HG02678 (cell line): ENCODE measurements around the gene GAS2L3.
"Not testable (repeated sequence)": the region's sequence is repeated elsewhere in the genome, so short reads cannot be mapped to it uniquely, and the experiment has no call there.

Experiments used
- ATAC-seq: cut with Tn5 transposase; IDR thresholded peaks from one replicate; pipeline ENCODE4 v1.9.1; 2021; ENCODE audit warnings: mild to moderate bottlenecking, moderate library complexity; ENCODE audit not compliant: unreplicated experiment

The GAS2L3 gene

GRCh38 chr12:100574187-100575074 is 947 bp downstream of the GAS2L3 start:
- no peak for ATAC-seq

GRCh38 chr12:100576331-100577036 is 3.0 kb downstream of the GAS2L3 start:
- no peak for ATAC-seq

GRCh38 chr12:100578923-100579322 is 5.4 kb downstream of the GAS2L3 start:
- no peak for ATAC-seq

GRCh38 chr12:100579844-100580243 is 6.4 kb downstream of the GAS2L3 start:
- no peak for ATAC-seq

GRCh38 chr12:100584256-100584655 is 10.8 kb downstream of the GAS2L3 start:
- ATAC-seq, result no peak

GRCh38 chr12:100591979-100592378 is 18.5 kb downstream of the GAS2L3 start:
- ATAC-seq, result no peak

GRCh38 chr12:100593490-100593889 is 20.0 kb downstream of the GAS2L3 start:
- ATAC-seq, result no peak

GRCh38 chr12:100601626-100602025 is 28.1 kb downstream of the GAS2L3 start:
- no peak for ATAC-seq

GRCh38 chr12:100602997-100603396 is 29.5 kb downstream of the GAS2L3 start:
- ATAC-seq, result not testable (repeated sequence)

- ATAC-seq, result no peak
Observed at GRCh38 chr12:100608776-100609175, 35.3 kb downstream of the GAS2L3 start.

GRCh38 chr12:100610666-100611430 is 37.4 kb downstream of the GAS2L3 start:
- no peak for ATAC-seq

GRCh38 chr12:100612606-100613005 is 39.1 kb downstream of the GAS2L3 start:
- no peak for ATAC-seq

GRCh38 chr12:100624571-100624970 is 51.1 kb downstream of the GAS2L3 start:
- no peak for ATAC-seq

GRCh38 chr12:100632445-100632892 is 59.0 kb downstream of the GAS2L3 start:
- peak; percentile 59 for ATAC-seq

- ATAC-seq, result peak; percentile 23
Observed at GRCh38 chr12:100633082-100633785, 59.8 kb downstream of the GAS2L3 start.

GRCh38 chr12:100643246-100643645 is 69.8 kb downstream of the GAS2L3 start:
- ATAC-seq, result no peak

- ATAC-seq, result no peak
Observed at GRCh38 chr12:100646896-100647295, 73.4 kb downstream of the GAS2L3 start.

GRCh38 chr12:100651108-100651507 is 77.6 kb downstream of the GAS2L3 start:
- no peak for ATAC-seq

- no peak for ATAC-seq
Observed at GRCh38 chr12:100651694-100652093, 78.2 kb downstream of the GAS2L3 start.

- no peak for ATAC-seq
Observed at GRCh38 chr12:100652488-100652887, 79.0 kb downstream of the GAS2L3 start.

- ATAC-seq, result no peak
Observed at GRCh38 chr12:100656141-100656540, 82.7 kb downstream of the GAS2L3 start.
